CD4-positive, alpha-beta T cell (primary cell): Measurements from ENCODE around the gene DDX24. TPM values are rescaled to one million over a fixed set of nuclear protein-coding genes. Genes with fewer than 3 reads are reported as not detected.

Experiments used
- ATAC-seq: fragments of 200-7000 bp; cut with Tn5 transposase; one replicate; pipeline ENCODE4 v1.10.0; 2022; ENCODE audit warnings: mild to moderate bottlenecking; ENCODE audit not compliant: poor library complexity
- CTCF ChIA-PET: fragments of 350-600 bp; sonication (Branson Sonifier 250); formaldehyde crosslinking; loops from one replicate; lab custom pipeline; 2021; ENCODE audit warnings: antibody characterized with exemption, inconsistent platforms; lab: Charles Lee
- POLR2A ChIA-PET: fragments of 350-600 bp; sonication (Branson Sonifier 250); formaldehyde crosslinking; loops from one replicate; lab custom pipeline; 2021; ENCODE audit warnings: antibody characterized with exemption, inconsistent platforms; lab: Charles Lee
- DNase-seq, 14 experiments: peaks; one replicate each; pipeline ENCODE4 v3.0.0-alpha.2; 2013 to 2020; ENCODE audit warnings: mixed read lengths in 2 of 14
- H3K27ac ChIP-seq, 2 donors: one replicate each; pipeline versions ENCODE4 v1.5.1 to v1.7.0; 2013; ENCODE audit warnings: low read length in 2 of 2, low read depth in 1 of 2, mild to moderate bottlenecking in 1 of 2
- H3K27me3 ChIP-seq, 2 experiments: 1 replicate in 1 of 2; 2 replicates in 1 of 2; pipeline versions ENCODE4 v1.6.1 to v1.7.0; 2013; ENCODE audit warnings: low read length in 2 of 2, control low read depth in 1 of 2, mild to moderate bottlenecking in 1 of 2, moderate library complexity in 1 of 2; ENCODE audit not compliant: insufficient read depth in 2 of 2, control insufficient read depth in 1 of 2
- H3K36me3 ChIP-seq: one replicate; pipeline ENCODE4 v1.6.1; 2013; ENCODE audit warnings: low read length, control low read depth; ENCODE audit not compliant: insufficient read depth
- H3K4me1 ChIP-seq: one replicate; pipeline ENCODE4 v1.6.1; 2013; ENCODE audit warnings: low read length, control low read depth; ENCODE audit not compliant: insufficient read depth
- H3K4me3 ChIP-seq: one replicate; pipeline ENCODE4 v1.5.1; 2013; ENCODE audit warnings: mild to moderate bottlenecking, low read length, moderate library complexity
- H3K9me3 ChIP-seq, 2 experiments: 1 replicate in 1 of 2; 2 replicates in 1 of 2; pipeline versions ENCODE4 v1.6.1 to v1.7.0; 2013; ENCODE audit warnings: low read length in 2 of 2, mild to moderate bottlenecking in 2 of 2, control low read depth in 1 of 2, moderate library complexity in 1 of 2; ENCODE audit not compliant: control insufficient read depth in 1 of 2, insufficient read depth in 1 of 2
- H3K27ac Mint-ChIP-seq: one replicate; pipeline ENCODE4 v1.8.0; 2020; ENCODE audit warnings: mixed read lengths
- H3K27me3 Mint-ChIP-seq: one replicate; pipeline ENCODE4 v1.8.0; 2021; ENCODE audit warnings: mixed read lengths
- H3K36me3 Mint-ChIP-seq: one replicate; pipeline ENCODE4 v1.8.0; 2021; ENCODE audit warnings: low read depth, mixed read lengths
- H3K4me1 Mint-ChIP-seq: one replicate; pipeline ENCODE4 v1.8.0; 2021; ENCODE audit warnings: low read depth, mixed read lengths
- H3K4me3 Mint-ChIP-seq: one replicate; pipeline ENCODE4 v1.8.0; 2020; ENCODE audit warnings: mild to moderate bottlenecking, mixed read lengths
- H3K9me3 Mint-ChIP-seq: one replicate; pipeline ENCODE4 v1.8.0; 2020; ENCODE audit warnings: mixed read lengths
- CTCF ChIP-seq: fragments of 200-600 bp; IDR thresholded peaks from one replicate; pipeline ENCODE4 v1.8.0; 2022; ENCODE audit warnings: antibody characterized with exemption, mild to moderate bottlenecking
- intact Hi-C, 2 experiments: fragments of 100-400 bp; cut with DNase I in 1 of 2; cut with micrococcal nuclease in 1 of 2; formaldehyde crosslinking; loops; one replicate each; pipeline versions ENCODE4 v1.15.1 to v1.9.0; 2023 to 2025; cut with DNase I, micrococcal nuclease
- total RNA-seq, 174 experiments: library from RNA in 2 of 174; stranded (reverse) in 2 of 174; gene quantifications; one replicate each; pipeline ENCODE4 v1.2.3 and lab custom pipeline; 2021 to 2026

The DDX24 gene
- total RNA-seq, 2 experiments from 2014 or later = 678 to 711 TPM

DNA sequence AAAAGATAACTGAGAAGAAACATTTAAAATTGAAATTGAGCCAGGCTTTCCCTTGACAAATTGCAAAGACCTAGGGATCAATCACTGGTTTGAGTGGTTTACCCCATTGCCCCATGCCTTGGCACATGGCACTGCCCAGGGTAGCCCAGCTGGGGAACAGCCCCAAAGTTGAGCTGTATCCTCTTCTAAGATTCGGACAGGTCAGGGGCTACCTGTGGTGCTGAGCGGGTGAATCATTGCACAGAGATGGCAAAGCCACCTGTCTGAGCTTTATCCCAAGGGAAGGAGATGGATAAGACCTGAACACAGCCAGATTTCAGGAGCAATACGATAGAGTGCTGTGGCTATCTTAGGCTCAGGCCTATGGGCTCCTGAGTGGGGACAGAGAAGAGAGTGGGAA lies 41.4 kb upstream of the DDX24 start:
- Mint-ChIP-seq H3K27ac (no peak overlapping the region), H3K4me1 (no peaks in the 10 kb centered on the region), H3K27me3 (peaks cover 14% of the 10 kb centered on the region), H3K9me3 (peaks cover 9% of the 10 kb centered on the region), H3K36me3 (peaks cover 11% of the 10 kb centered on the region), H3K4me3 (no peak overlapping the region)
- no peaks in the 10 kb centered on the region for H3K36me3 ChIP-seq
- ChIA-PET POLR2A (no interaction called here), CTCF (no interaction called here)
- intact Hi-C loops = no loop called here
- TF ChIP-seq CTCF = no peak
- no peak overlapping the region for H3K27ac ChIP-seq
- DNase-seq (no peak), ATAC-seq (no peak)
- peaks cover 19 to 22% of the 10 kb centered on the region in 2 experiments for H3K9me3 ChIP-seq
- H3K4me3 ChIP-seq = no peak overlapping the region
- H3K27me3 ChIP-seq = no peaks in the 10 kb centered on the region
- no peaks in the 10 kb centered on the region for H3K4me1 ChIP-seq

GRCh38 chr14:94121485-94121884 lies 40.5 kb upstream of the DDX24 start:
- Histone ChIP-seq H3K27me3 (peaks cover 0 to 1% of the 10 kb centered on the region in 2 experiments), H3K4me1 (no peaks in the 10 kb centered on the region), H3K4me3 (no peak overlapping the region), H3K27ac (no peak overlapping the region), H3K9me3 (peaks cover 19 to 22% of the 10 kb centered on the region in 2 experiments), H3K36me3 (no peaks in the 10 kb centered on the region)
- Mint-ChIP-seq H3K27ac (no peak overlapping the region), H3K4me3 (no peak overlapping the region), H3K4me1 (no peaks in the 10 kb centered on the region), H3K9me3 (peaks cover 9% of the 10 kb centered on the region), H3K27me3 (peaks cover 23% of the 10 kb centered on the region), H3K36me3 (peaks cover 7% of the 10 kb centered on the region)
- ChIA-PET POLR2A (no interaction called here), CTCF (no interaction called here)
- intact Hi-C loops = no loop called here
- no peak for ATAC-seq
- DNase-seq = no peak
- TF ChIP-seq CTCF = no peak

DNA sequence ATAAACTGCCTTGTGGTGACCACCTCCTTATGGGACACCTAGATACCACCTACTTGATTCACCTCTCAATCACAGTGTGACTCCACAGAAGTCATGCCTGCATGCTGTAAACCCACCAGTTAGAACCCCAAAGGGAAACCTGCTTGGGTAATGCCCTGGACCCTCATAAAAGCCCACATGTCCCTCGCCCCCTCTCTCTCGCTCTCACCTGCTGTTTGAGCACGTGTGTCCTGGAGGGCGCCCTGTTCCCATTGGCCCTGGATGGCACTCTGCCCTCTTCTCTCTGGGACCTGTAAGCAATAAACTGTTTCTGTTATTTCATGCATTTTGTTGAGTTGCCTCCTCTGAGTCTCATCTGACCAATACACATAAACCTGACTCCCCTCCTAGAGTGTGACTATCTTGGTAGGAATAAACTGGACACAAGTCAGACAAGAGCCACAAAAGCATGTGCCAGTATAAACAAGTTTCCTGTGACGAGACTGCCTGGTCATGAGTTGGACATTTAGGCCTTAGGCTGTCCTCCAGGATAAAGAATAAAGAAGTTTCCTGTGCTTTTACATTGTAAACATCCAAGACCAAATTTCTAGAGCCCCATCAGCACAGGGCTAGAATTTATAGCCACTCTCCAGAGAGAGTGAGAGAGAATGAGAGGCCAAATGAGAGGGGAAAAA lies 39.8 kb upstream of the DDX24 start:
- no peaks in the 10 kb centered on the region for H3K36me3 ChIP-seq
- Mint-ChIP-seq H3K4me3 (no peak overlapping the region), H3K9me3 (peaks cover 9% of the 10 kb centered on the region), H3K4me1 (no peaks in the 10 kb centered on the region), H3K27me3 (peaks cover 29% of the 10 kb centered on the region), H3K36me3 (peaks cover 7% of the 10 kb centered on the region), H3K27ac (no peak overlapping the region)
- DNase-seq = peak in 1 of 14 experiments; percentile 10
- peaks cover 19 to 22% of the 10 kb centered on the region in 2 experiments for H3K9me3 ChIP-seq
- POLR2A ChIA-PET = no interaction called here
- no peak overlapping the region for H3K4me3 ChIP-seq
- intact Hi-C loops = no loop called here
- CTCF ChIA-PET = no interaction called here
- no peak overlapping the region for H3K27ac ChIP-seq
- H3K27me3 ChIP-seq = peaks cover 0 to 7% of the 10 kb centered on the region in 2 experiments
- TF ChIP-seq CTCF = no peak
- H3K4me1 ChIP-seq = no peaks in the 10 kb centered on the region
- no peak for ATAC-seq
